Fibroblast of skin of back (primary cell): ENCODE measurements around the gene TFEB.

Source experiments
- DNase-seq: peaks from one replicate; pipeline ENCODE4 v3.0.0-alpha.2; 2013

Gene TFEB

DNA sequence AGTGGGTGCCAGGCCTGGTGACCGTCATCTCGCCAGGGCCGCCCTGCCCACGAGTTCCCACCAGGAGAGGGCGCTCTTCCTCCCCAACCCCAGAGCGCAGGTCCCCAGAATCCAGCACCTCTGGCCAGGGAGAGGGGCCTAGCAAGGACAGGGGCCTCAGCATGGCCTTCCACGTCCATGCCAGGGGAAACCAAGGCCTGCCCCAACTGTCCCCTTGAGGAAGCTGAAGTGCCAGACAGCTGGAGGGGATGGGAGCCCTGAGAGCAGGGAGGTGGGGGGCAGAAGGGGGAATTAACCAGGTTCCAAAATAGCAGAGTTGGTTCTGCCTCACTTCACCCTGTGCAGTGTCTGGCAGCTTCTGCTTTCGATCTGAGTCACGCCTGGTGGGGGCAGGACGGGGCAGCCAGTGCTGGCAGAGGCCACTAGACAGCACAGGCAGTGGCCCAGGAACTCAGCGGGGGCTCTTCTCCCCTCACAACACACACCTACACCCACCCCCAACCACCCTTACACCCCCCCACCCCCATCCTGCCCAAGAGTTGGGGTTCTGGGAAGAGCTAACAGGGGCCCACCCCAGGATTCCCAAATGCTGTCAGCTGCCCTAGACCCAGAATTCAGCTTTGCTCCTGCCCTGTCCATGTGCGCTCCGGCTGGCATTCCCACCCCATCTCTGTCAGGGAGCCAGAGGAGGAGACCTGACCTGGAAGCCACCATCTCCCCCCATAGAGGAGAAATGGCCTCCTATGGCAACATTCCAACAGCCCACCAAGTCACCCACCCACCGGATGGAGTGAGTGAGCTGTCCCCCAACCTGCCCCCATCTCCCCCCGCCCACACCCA is 29.2 kb downstream of the TFEB start:
- DNase-seq: peak; percentile 64

DNA sequence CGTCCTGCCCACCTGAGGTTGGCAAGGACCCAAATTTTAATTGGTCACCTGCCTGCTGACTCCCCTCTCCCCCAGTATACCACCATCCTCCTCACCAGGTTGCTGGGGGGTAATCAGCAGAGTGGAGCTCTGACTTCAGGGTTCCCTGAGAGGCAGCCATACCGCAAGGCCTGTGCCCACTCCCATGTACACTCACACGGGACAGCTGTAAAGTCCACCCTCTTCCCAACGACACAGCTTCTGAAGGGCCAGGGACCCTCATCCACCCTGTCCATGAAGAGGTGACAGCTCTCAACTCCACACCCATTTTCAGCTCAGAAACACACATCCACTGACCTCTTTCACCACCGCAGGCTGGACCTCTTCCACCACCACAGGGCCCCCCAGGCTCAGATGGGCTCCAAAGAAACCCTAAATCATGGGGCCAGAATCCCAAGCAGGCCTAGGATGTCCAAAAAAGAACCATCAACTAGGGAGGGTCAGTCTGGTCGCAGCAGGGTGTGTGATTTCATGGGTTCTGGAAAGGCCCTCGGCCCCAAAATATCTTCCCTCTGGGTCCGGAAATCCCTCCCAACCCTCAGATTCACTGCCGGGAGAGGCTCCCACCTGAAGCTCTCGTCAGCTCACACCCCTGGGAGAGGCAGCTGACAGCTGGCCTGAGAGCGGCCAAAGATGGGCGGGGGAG is 30.0 kb downstream of the TFEB start:
- DNase-seq: no peak

DNA sequence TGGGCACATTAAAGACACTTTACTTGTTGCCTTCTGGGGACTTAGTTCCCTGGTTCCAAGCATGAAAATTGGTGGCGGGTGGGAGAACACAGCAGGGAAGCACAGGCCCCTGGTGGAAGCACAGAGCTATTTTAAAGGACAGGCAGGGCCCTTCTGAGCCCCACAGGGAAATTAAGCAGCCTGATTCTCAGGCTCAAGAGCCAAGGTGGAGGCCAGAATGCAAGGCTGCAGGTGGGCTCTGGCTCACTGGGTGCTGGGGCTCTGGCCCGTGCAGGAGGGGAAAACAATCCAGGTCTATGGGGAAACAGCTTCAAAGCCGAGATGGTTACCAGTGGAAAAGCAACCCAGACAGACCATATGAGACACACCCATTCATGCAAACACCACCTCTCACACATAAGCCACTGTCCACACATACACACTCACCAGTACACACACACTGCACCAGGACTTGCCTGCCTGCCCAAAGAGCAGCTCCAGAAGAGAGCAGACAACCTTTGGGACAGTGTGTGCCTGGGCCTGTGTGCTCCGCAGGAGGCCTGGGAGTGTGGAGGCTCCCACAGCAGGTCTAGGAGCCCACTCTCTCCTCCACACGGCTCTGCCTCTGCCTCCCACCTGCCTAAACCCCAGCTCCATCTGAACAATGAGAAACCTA is 30.6 kb downstream of the TFEB start:
- no peak for DNase-seq

- DNase-seq: no peak
These were observed 31.4 kb downstream of the TFEB start for GRCh38 chr6:41704028-41704427.

- no peak for DNase-seq
These were observed 32.5 kb downstream of the TFEB start for GRCh38 chr6:41702771-41703494.

GRCh38 chr6:41702089-41702745 is 33.2 kb downstream of the TFEB start:
- DNase-seq: no peak

DNA sequence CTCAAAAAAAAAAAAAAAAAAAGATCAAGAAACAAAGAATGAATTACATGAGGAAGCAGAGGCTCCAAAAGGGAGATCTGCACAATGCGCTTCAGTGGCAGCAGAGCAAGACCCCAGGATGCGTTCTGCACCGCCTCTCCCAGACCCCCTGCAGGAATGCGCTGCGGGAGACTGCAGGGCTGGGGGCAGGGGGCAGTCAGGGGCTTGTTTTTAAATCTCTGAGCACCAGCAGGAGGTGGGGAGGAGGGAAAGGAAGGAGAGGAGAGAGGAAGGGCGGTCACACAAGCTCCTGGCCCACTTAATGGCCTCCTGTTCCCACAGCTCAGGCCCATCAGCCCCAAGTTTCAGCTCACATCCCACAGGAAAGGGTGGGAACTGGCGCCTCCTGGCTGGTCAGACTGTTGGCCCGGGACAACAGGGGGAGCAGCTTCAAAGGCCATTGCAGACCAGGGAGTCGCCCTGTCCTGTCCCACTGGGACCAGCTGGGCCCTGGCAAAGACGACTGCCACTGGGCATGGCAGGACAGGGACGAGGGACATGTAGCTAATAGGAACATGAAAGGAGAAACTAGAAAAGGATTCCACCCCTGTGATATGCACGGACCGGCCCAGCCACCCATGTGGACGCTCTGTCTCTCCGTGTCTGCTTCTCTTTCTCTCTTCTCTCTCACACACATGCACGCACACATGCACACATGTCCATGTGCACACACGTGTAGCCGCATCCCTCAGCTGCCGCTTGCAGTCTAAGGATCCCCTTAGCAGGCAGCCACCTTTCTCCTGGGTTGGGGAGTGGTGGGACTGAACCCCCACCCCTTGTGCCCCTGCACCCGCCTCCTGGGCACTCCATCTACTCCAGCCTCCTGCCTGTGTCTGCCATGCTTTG is 34.7 kb downstream of the TFEB start:
- DNase-seq: no peak

- DNase-seq: no peak
These were observed 36.3 kb downstream of the TFEB start for GRCh38 chr6:41699063-41699462.

DNA sequence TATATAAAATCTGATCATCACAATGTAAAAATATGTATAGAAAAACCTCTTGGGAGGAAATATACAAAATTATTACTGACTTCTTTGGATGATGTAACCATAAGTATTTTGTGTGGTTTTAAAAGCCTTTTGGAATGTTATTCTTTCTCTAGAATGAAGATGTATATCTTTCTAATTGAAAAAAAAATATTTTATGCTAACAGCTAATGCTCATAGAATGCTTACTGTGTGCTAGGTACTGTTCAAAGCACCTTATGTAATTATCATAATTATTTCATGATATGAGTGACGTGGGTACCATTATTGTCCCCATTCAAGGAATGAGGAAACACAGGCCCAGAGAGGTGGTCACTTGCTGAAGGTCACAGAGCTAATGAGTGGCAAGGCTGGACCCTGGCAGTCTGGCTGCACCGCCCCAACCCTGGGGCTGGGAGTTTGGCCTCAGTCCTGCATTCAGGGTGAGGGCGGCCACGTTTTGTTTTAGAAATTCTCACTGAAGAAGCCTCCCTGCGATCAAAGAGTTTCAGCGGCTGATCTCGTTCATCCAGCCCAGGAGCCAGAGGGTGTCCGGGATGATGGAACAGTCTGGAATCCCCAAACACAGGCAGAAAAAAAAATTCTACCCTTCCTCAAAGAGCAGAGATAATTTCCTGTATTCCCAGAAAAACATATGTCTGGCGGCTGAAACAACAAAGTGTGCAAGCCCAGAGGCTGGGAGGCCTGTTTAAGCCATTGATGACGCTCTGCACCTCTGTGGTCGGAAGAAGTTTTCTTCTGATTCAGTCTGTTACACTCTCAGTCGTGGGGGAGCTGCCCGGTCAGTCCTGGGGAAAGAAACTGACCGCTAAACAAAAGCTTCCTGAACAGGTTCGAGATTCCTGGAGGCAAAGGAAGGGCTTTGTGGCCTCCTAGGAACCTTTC is 37.3 kb downstream of the TFEB start:
- DNase-seq: peak; percentile 97

GRCh38 chr6:41696788-41697187 is 38.6 kb downstream of the TFEB start:
- DNase-seq: no peak

DNA sequence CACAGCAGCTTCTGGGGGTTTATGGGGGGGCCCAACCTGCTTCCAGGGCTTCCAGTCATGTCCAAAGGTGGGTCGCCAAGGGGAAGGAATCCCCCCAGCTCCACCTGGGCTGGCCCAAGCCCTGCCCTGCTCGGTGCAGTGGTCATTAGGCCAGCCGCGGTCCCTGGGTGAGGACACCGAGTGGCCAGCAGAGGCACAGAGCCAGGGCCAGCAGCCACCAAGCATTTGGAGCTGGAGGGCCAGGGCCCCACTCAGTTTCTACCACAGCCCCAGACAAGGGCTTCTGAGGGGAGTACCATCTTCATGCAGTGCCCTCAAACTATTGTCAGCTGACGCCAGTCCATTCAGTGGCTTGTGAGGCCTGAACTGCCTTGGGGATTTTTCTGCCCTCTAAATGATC is 39.6 kb downstream of the TFEB start:
- DNase-seq: no peak

GRCh38 chr6:41694815-41695526 is 40.4 kb downstream of the TFEB start:
- no peak for DNase-seq

DNA sequence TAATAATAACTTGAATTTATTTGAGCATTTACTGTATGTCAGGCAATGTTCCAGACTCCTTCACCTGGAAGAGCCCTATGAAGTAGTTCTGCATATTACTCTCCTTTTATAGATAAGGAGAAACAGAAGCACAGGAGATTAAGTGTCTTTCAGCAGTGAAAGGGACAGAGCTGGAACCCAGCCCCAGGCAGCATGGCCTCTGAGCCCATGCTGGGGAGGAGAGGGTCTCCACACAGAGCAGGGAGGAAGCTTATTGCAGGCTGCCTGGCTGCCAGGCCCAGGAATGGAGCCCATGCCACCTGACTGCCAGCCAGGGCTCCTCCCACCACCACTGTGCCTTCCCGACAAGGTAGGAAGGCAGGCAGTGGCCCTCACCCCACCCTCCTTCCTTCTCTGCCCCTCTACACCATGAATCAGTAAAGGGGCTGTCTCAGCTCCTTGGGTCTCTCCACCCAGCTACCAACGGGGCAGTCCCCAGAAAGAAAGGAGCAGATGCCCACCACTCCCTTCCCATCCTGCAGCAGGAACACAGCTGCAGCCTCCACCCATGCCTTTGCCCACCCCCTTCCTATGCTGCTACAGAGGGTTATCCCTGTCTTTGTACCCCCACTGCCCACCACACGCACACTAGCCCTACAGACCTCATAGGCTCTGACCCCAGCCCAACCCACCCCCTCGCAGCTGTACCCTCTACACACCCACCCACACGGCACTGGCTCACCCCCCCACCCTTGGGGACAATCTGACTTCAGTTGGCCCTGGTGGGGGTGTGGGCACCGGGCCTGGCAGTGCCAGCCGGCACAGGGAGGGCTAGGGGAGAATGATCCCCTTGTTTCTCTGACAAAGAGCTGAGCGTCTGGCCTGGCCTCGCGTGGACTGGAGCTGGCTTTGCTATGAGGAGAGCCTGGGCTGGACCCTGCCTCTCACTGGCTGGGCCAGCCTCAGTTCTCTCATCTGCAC is 41.8 kb downstream of the TFEB start:
- no peak for DNase-seq

- DNase-seq: no peak
These were observed 42.7 kb downstream of the TFEB start for GRCh38 chr6:41692730-41693129.

GRCh38 chr6:41692080-41692675 is 43.2 kb downstream of the TFEB start:
- no peak for DNase-seq

GRCh38 chr6:41691426-41692079 is 43.9 kb downstream of the TFEB start:
- DNase-seq: no peak
